Measurements from ENCODE around the gene ADGRD1. TPM values are rescaled to one million over a fixed set of nuclear protein-coding genes. Genes with fewer than 3 reads are reported as not detected.

The ADGRD1 gene
- polyA plus RNA-seq, 1 of the 3 experiments (the other 2 are of a cell fraction), result not detected

DNA sequence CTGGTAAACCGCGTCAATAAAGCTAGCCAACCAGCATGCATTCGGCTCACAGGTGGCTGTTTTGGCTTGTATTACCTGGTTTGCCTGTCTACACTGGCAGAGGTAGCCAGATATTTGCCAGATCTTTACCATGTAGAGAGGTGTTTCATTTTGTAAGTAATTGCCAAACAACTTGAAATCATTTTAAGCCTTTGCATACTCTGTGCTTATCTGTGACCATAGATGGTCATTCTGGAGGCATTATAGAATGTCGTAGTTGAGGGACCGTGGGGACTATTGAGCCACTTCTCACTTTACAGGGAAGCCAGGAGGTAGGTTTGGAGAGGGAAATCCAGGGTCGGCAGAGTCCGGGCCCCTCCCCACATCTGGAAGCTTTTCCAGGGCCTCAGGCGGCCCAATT, 5.9 kb downstream of the ADGRD1 start:
- CTCF ChIA-PET, result no interaction called here

More for the DNA sequence above, 5.9 kb downstream of the ADGRD1 start:
- Histone ChIP-seq H3K9me3 (no peaks in the 10 kb centered on the region), H2AFZ (ENCODE audit: low read depth) (no peak overlapping the region), H3K4me1 (ENCODE audit: control insufficient read depth in 1 of 2, insufficient read depth in 2 of 2, low read depth in 1 of 2, low read length in 1 of 2) (peaks cover 0 to 14% of the 10 kb centered on the region in 2 experiments; a peak in 2 of 4 replicates), H3K4me2 (no peak overlapping the region), H3K27ac (ENCODE audit: low read depth in 2 of 2, low read length in 1 of 2) (no peak overlapping the region), H3K4me3 (ENCODE audit: low read depth in 2 of 2, low read length in 1 of 2) (no peak overlapping the region), H3K9me2 (no peaks in the 10 kb centered on the region), H3K79me2 (ENCODE audit: insufficient read depth) (no peaks in the 10 kb centered on the region), H4K20me1 (ENCODE audit: insufficient read depth) (no peaks in the 10 kb centered on the region), H3K9ac (no peak overlapping the region), H3K36me3 (replicated peaks in 1 of 2; ENCODE audit: control insufficient read depth in 1 of 2, insufficient read depth in 2 of 2, low read length in 1 of 2) (no peaks in the 10 kb centered on the region), H3F3A (replicated peaks; ENCODE audit: insufficient read depth) (no peaks in the 10 kb centered on the region), H3K27me3 (ENCODE audit: insufficient read depth) (no peaks in the 10 kb centered on the region)
- no peak for TF ChIP-seq NFIC (IDR thresholded peaks at IDR 0.05; ENCODE audit: borderline replicate concordance)
- TF ChIP-seq IRF3 (IDR thresholded peaks at IDR 0.05; ENCODE audit: low read depth, low read length), result no peak
- no peak for TF ChIP-seq REST (IDR thresholded peaks at IDR 0.05; ENCODE audit: low read depth, low read length)
- no peak for TF ChIP-seq NRF1 (IDR thresholded peaks at IDR 0.05; ENCODE audit: low read depth, low read length)
- TF ChIP-seq YY1 (IDR thresholded peaks at IDR 0.05; ENCODE audit: low read depth), result no peak
- TF ChIP-seq MAX (IDR thresholded peaks at IDR 0.05; ENCODE audit: low read depth), result no peak
- TF ChIP-seq, protein P1, sequence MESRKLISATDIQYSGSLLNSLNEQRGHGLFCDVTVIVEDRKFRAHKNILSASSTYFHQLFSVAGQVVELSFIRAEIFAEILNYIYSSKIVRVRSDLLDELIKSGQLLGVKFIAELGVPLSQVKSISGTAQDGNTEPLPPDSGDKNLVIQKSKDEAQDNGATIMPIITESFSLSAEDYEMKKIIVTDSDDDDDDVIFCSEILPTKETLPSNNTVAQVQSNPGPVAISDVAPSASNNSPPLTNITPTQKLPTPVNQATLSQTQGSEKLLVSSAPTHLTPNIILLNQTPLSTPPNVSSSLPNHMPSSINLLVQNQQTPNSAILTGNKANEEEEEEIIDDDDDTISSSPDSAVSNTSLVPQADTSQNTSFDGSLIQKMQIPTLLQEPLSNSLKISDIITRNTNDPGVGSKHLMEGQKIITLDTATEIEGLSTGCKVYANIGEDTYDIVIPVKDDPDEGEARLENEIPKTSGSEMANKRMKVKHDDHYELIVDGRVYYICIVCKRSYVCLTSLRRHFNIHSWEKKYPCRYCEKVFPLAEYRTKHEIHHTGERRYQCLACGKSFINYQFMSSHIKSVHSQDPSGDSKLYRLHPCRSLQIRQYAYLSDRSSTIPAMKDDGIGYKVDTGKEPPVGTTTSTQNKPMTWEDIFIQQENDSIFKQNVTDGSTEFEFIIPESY (IDR thresholded peaks at IDR 0.05; ENCODE audit: borderline replicate concordance, low read depth), result no peak
- TF ChIP-seq USF1 (IDR thresholded peaks at IDR 0.05; ENCODE audit: borderline replicate concordance, low read depth), result no peak
- POLR2A ChIA-PET, result no interaction called here
- WGBS (ENCODE audit: low lambda C conversion rate), result 42% methylated on average over 8 of the region's 8 CpGs
- no peak for DNase-seq

Measured in SK-N-SH (cell line).